GM12891 (cell line): Measurements from ENCODE around the gene MCAM.

ENCODE experiments used
- POLR2A ChIP-seq: IDR thresholded peaks from 2 replicates; pipeline ENCODE4 v1.6.1; 2011; ENCODE audit warnings: low read depth, low read length, control low read depth
- TAF1 ChIP-seq: IDR thresholded peaks from 2 replicates; pipeline ENCODE4 v1.6.1; 2011; ENCODE audit warnings: low read depth, low read length, control low read depth

DNA sequence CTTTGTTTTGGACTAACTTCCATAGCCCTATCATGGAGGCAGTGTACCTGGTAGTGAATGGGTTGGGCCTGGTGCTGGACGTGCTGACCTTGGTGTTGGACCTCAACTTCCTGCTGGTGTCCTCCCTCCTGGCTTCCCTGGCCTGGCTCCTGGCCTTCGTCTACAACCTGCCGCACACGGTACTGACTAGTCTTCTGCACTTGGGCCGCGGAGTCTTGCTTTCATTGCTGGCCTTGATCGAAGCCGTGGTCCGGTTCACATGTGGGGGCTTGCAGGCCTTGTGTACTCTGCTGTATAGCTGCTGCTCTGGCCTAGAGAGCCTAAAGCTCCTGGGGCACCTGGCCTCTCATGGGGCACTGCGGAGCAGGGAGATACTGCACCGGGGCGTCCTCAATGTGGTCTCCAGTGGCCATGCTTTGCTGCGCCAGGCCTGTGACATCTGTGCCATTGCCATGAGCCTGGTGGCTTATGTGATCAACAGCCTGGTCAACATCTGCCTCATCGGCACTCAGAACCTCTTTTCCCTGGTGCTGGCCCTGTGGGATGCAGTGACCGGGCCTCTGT lies 18.2 kb upstream of the MCAM start:
- no peak for TF ChIP-seq POLR2A
- TF ChIP-seq TAF1, result no peak
